SK-N-SH treated with all-trans-retinoic acid at 6 μM for 48 hours (cell line): ENCODE measurements around the gene DVL1.

Experiments used
- ARNTL ChIP-seq: fragments of 450-650 bp; formaldehyde crosslinking; IDR thresholded peaks from 2 replicates; pipeline ENCODE4 v1.5.0; 2020; ENCODE audit warnings: low read depth, mild to moderate bottlenecking, moderate library complexity, borderline replicate concordance
- GLIS3 ChIP-seq: fragments of 250-450 bp; sonication (Bioruptor Pico); IDR thresholded peaks from 2 replicates; pipeline ENCODE4 v1.5.0; 2020; ENCODE audit warnings: mild to moderate bottlenecking, moderate library complexity
- ISL1 ChIP-seq: fragments of 250-450 bp; sonication (Bioruptor Pico); IDR thresholded peaks from 2 replicates; pipeline ENCODE4 v2.1.2; 2022; ENCODE audit warnings: mild to moderate bottlenecking, moderate library complexity
- OSR1 ChIP-seq: fragments of 250-450 bp; sonication (Bioruptor Pico); IDR thresholded peaks from 2 replicates; pipeline ENCODE4 v1.8.0; 2022; ENCODE audit warnings: moderate library complexity, mild to moderate bottlenecking, inconsistent platforms
- TOX ChIP-seq: fragments of 250-450 bp; sonication (Bioruptor Pico); IDR thresholded peaks from 2 replicates; pipeline ENCODE4 v1.8.0; 2021; ENCODE audit warnings: mild to moderate bottlenecking, moderate library complexity, borderline replicate concordance
- TSHZ2 ChIP-seq: fragments of 250-450 bp; sonication (Bioruptor Pico); IDR thresholded peaks from 2 replicates; pipeline ENCODE4 v1.5.0; 2020; ENCODE audit warnings: mild to moderate bottlenecking, moderate library complexity
- ZC3H10 ChIP-seq: fragments of 250-450 bp; sonication (Bioruptor Pico); IDR thresholded peaks from 2 replicates; pipeline ENCODE4 v1.5.1; 2021; ENCODE audit warnings: mild to moderate bottlenecking, moderate library complexity
- ZFP3 ChIP-seq: fragments of 250-450 bp; sonication (Bioruptor Pico); IDR thresholded peaks from 2 replicates; pipeline ENCODE4 v1.5.0; 2020; ENCODE audit warnings: mild to moderate bottlenecking, moderate library complexity
- ZFP30 ChIP-seq: fragments of 450-650 bp; formaldehyde crosslinking; IDR thresholded peaks from 2 replicates; pipeline ENCODE4 v1.5.0; 2022; ENCODE audit warnings: mild to moderate bottlenecking, moderate library complexity
- ZNF565 ChIP-seq: fragments of 450-650 bp; formaldehyde crosslinking; conservative IDR thresholded peaks from 2 replicates; pipeline ENCODE4 v1.5.0; 2020; ENCODE audit warnings: low read depth, mild to moderate bottlenecking, moderate library complexity
- ZNF8 ChIP-seq: fragments of 450-650 bp; formaldehyde crosslinking; IDR thresholded peaks from 2 replicates; pipeline ENCODE4 v1.5.0; 2020; ENCODE audit warnings: mild to moderate bottlenecking, moderate library complexity
- TF ChIP-seq, protein P1 (sequence below): fragments of 250-450 bp; sonication (Bioruptor Pico); IDR thresholded peaks from 2 replicates; pipeline ENCODE4 v1.8.0; 2020; ENCODE audit warnings: mild to moderate bottlenecking, moderate library complexity, borderline replicate concordance

DNA sequence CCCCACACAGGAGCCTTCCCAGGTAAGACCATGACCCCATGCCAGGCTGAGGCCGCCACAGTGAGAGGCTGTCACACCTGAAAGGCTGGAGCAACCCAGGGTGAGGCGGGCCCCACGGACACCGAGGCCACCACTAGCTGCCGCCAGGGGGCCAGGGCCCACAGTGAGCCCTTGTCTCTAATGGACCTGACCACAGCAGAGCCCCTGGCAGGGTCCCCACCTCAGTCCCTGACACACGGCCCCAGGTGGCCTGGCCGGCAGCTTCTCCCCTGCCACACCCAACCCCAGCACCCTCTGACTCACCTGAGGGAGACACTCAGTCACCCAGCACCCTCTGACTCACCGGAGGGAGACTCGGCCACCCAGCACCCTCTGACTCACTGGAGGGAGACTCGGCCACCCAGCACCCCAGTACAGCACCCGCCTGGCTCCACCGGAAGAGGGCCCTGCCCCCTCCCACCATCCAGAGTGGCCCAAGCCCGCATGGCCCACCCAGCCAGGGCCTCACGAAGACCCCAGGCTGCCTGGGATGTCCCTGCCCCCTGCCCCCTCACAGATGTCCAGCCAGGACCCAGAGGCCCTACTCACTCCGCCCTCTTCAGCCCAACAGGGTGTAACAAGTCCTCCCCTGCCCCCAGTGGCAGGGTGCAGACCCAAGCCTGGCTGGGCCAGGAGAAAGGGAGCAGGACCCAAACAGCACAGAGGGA lies 4.4 kb downstream of the DVL1 start:
- TF ChIP-seq OSR1 (CRISPR knock-in tag) (no peak), ISL1 (CRISPR knock-in tag) (no peak), ARNTL (CRISPR knock-in tag) (no peak), ZC3H10 (CRISPR knock-in tag) (no peak), ZNF565 (CRISPR knock-in tag) (no peak), TSHZ2 (CRISPR knock-in tag) (no peak), ZFP30 (CRISPR knock-in tag) (no peak), ZFP3 (no peak), ZNF8 (CRISPR knock-in tag) (no peak), GLIS3 (no peak), TOX (CRISPR knock-in tag) (no peak)
- TF ChIP-seq, protein P1, sequence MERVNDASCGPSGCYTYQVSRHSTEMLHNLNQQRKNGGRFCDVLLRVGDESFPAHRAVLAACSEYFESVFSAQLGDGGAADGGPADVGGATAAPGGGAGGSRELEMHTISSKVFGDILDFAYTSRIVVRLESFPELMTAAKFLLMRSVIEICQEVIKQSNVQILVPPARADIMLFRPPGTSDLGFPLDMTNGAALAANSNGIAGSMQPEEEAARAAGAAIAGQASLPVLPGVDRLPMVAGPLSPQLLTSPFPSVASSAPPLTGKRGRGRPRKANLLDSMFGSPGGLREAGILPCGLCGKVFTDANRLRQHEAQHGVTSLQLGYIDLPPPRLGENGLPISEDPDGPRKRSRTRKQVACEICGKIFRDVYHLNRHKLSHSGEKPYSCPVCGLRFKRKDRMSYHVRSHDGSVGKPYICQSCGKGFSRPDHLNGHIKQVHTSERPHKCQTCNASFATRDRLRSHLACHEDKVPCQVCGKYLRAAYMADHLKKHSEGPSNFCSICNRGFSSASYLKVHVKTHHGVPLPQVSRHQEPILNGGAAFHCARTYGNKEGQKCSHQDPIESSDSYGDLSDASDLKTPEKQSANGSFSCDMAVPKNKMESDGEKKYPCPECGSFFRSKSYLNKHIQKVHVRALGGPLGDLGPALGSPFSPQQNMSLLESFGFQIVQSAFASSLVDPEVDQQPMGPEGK, result no peak
